Stimulated activated CD8-positive, alpha-beta memory T cell treated with anti-CD3 and anti-CD28 coated beads, Interleukin-7, amount 100 ng/mL, for 1 hour (primary cell): ENCODE data around the gene ITGB7.

Experiments used
- DNase-seq, 2 donors: peaks; one replicate each; pipeline ENCODE4 v3.0.0-alpha.2; 2020; ENCODE audit warnings: low read depth in 2 of 2

ITGB7 gene

DNA sequence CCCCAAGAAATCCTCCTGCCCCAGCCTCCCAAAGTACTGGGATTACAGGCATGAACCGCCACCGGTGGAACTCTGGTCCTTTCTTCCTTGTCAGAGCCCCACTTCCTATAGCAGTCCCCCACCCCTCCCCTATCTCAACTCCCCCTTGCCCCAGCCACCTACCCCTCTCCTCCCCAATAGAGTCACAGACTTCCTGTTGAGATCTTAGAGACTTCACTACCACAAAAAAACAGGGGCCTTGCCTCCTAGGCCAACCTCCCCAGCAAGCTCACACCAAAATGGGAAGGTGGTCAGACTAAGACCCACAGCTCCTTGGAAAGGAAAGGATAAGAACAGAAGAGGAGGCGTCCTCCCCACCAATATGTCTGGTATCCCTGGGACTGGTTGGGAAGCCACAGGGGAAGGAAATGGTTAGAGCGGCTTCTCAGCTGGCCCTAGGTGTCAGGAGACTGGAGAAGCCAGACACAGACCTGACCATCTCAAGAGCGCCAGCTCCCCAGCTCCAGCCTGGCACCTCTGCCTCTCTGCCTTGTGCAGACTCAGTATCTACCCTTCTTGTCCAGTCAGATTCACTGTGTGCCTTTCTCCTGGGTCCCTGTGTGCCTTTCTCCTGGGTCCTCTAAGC lies 8.5 kb downstream of the ITGB7 start:
- no peak for DNase-seq

DNA sequence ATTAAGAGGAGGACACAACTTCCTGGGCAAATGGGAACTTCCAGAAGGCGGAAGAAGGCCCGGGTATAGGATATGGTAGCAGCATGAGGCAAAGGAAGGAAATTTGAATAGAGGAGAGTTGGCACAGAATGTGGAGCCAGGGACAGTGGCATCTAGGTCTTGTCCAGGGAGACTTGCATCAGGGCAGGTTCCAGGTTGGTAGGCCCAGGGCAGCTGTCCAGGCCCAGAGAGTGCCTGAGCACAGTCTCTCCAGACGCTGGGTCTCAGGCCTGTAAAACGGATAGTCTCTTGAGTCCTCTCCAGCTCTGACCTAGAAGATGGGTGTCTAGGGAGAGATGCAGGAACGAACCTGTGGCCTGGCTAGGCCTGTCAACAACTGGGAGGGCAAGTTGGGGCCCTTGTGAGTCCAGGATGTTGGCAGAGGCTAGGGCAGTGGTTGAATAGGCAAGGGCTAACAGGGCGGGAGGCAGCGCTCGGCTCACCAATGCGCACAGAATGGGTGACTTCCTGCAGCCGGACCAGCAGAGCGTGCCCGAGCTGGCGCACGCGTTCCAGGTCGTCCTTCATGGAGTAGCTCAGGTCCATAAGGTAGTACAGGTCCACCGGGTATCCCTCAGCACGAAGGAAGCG lies 9.9 kb downstream of the ITGB7 start:
- no peak for DNase-seq

DNA sequence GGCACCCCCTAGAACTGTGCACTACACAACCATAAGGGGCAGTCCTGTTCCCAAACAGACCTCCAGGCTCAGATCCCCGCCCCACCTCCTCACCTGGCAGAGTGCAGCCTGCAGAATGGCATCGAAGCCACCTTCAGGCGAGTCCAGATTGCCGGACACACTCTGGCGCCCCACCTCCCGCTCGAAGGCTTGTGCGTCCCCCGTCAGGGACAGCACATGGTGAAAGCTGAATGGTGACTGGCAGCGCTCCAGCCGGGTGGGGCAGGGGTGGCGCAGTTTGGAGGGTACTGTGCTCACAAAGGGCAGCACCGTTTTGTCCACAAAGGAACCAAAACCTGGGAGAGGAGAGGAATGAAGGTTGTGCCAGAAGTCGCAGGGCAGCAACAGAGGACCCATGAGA lies 10.6 kb downstream of the ITGB7 start:
- DNase-seq = no peak

DNA sequence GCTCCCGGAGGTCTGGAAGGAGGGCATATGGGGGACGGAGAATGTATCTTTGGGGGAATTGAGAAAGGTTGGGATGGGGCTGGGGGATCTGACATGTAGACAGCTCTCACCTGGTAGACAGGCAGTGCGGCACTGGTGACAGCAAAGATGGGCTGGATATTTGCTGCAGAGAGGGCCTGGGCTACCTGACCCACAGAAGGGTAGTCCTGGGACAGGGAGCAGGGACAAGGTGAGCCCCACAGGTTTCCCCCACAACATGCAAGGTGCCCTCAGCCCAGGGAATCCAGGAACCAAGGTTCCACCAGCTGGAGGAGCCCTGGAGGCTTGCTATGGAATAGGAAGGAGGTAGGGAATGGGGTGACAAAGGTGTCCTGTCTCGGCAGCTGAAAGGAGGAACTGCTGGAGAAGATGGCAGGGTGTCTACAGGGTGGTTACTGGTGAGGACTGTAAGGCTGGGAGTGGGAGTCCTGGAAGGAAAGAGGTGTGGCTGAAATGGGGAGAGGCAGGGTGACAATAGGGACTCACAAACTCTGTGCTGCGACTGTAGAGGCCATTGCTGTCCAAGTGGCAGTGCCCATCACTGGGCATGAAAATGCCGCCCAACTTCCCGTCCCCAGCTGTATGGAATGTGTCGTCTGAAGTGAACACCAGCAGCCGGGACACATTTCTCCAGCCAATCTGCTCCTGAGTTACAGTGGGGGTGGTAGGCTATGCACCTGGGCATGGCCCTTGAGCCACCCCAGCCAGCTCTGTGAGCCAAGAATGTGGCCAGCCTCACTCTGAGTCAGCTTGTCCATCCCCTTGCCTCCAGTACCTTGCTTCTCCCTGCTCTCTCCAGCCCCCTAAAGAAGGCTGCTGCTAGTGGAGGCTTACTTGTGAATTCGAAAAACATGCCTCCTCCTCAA lies 11.3 kb downstream of the ITGB7 start:
- no peak for DNase-seq

DNA sequence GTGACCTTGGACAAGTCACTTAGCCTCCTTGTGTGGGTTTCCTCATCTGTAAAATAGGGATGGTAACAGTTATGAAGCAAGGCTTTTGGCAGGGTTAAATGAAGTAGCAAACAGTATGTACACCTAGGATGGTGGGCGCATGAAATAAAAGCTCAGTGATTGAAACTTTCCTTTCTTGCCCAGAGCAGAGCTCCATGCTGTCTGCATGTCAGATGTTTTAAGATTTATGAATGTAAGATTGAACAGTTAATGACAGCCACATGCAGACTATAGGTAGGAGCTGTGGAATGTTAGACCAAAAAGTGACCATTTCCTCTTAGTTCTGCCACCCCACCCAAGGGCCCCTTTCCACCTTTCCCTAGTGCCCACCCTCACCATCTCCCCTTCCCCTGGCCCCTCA lies 12.1 kb downstream of the ITGB7 start:
- no peak for DNase-seq

DNA sequence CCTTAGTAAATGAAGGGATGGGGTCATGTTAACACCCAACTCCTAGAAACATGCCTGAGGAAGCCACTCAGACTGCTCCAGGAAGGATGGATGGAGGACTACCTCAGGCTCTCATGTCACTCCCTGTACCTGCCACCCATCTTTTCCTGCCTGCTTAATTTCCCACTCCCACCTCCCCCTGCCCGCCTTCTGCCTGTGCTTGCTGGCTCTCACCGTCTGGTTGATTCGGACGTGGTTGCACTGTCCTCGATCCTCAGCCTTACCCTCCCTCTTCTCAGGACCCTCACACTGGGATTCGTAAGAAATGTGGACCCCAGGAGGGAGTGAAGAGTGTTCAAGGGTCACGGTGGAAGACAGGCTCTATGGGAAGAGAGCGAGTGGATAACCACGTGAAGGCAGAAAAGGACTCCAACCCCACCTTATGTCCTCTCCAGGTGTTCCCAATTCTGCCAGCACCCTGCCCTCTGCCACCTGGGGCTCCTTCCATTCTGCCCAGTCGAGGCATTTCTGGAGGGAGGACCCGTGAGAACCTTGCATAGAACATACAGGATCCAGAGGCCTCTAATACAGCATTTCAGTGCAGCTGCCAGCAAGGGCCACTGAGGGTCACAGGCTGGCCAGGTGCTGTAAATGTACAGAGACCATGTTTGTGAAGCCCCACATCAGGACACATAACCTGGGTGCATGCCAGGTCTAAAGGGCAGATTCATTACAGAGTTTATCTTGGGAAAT lies 12.9 kb downstream of the ITGB7 start:
- DNase-seq = no peak

DNA sequence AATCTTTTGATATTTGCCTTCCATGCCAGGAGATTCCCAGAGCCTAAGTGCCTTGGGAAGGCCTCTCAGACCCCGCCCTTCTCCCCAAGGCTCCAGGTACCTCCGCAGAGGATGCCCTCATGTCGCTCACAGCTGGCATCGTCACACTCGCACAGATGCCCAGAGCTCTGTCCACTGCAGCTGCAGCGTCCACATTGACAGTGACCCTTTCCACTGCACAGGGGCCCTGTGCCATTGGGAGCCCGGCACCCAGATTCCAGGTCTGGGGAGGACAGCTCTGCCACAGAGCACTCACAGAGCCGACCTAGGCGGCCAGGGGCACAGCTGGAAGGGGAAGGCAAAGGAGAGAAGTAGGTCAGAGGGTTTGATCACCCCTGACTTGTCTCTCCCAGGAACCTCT lies 14.0 kb downstream of the ITGB7 start:
- DNase-seq = no peak

DNA sequence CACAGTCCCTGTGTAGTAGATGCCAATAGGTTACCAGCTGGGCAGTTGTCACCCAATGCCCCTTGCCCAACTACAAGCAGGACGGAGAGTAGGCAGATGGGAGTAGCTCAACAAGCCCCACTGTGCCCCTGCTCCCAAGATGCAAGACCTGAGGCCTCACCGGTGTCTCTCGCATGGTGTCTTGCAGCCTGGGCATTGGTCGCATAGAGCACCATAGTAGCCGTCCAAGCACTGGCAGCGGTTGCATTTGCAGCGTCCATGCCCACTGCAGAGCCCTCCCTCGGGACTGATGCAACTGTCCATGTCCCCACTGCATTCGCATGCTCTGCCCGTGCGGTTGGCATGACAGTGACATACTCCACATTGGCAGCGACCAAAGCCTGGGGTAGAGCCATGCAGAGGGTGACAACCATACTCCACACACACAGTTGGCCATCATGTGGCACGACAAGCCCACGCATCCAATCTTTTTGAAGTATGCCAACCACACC lies 14.5 kb downstream of the ITGB7 start:
- DNase-seq = no peak

DNA sequence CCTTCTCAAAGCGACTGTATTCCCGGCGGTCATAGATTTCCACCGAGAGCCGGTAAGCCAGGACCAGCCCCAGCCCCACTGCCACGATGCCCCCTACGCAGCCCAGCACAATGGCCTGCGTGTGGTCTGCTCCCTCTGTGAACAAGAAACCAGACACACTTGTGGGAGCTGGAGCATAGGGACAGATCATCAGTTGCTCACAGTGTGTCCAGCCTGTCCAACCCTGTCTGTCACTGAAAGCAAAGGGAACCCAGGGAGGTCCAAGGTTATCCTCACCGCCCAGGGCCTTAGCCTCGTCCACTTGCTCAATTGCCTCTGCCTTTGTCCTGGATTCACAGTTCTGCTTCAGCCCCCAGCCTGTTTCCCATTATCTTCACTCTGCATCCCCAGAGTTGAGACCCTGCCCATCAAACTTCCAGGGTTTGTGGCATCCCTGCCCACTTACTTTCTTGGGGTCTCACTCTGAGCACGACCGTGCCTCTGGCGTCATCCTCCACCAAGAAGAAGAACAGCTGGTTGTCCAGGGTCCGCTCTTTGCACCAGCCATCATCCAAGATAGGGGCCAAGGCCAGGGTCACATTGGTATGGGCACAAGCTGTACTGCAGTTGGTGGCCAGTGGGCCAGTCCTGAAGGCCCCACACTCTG lies 15.0 kb downstream of the ITGB7 start:
- no peak for DNase-seq

DNA sequence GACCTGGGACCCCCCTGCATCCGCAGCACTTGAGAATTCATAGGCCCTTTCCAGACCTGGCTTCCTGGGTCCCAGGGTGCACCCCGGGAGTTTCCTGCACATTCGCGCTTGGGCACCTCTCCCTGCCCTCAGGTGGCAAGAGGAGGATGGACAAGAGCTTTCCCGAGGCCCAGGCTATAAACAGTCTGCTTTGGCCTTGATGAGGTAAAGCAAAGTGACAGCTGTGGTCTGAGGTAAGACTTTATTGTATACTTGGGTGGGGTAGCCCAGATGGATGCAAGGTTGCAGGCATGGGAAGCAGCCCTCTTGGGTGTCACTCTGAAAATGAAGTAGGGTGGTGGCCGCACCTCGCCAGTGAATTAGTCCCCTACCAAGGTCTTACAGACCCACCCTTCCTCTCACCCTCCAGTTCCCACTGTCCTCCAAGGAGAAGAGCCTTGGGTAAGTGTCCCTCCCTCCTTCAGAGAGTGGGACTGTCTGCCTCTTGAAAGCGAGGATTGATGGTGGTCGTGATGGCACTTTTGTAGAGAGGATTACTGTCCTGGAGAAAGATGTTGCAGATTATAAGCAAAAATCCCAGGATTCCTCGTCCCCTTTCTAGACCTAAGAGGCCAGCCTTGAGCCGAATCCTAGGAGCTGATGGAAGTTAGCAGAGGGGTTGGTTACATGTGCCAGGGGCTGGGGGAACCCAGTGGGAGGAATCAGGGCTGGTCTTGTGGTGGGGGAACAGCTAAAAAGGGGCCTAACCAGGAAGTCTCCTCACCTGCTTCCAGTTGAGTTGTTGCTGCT lies 15.8 kb downstream of the ITGB7 start:
- DNase-seq = no peak

DNA sequence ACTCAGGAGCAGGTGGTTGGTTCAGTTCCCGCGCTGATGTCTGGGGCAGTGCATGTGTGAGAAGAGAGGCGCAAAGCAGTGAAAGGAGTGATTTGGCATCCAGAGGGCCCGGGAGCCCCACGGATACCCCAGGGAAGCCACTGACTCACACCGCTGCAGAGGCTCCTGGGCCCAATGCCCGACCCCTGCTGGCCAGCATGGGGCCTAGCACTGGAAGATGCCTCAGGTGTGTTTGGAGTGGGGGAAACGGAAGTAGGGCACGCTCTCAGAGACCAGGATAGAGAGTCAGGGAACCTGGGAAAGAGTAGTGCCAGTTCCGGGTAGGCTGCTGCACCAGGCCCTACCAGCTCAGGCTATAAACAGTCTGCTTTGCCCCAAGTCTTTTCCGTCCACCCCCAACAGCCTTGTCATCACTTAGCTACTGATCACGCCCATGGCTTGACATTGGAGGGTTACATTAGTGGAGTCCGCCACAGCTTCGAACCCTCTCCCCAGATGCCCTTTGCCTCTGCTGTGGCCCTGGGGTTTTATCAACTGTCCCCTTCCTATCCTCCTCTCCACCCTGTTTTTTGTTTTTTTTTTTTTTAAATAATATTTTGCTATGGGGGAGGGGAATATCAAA lies 16.8 kb downstream of the ITGB7 start:
- peak in 1 of 2 donors; percentile 31 for DNase-seq

DNA sequence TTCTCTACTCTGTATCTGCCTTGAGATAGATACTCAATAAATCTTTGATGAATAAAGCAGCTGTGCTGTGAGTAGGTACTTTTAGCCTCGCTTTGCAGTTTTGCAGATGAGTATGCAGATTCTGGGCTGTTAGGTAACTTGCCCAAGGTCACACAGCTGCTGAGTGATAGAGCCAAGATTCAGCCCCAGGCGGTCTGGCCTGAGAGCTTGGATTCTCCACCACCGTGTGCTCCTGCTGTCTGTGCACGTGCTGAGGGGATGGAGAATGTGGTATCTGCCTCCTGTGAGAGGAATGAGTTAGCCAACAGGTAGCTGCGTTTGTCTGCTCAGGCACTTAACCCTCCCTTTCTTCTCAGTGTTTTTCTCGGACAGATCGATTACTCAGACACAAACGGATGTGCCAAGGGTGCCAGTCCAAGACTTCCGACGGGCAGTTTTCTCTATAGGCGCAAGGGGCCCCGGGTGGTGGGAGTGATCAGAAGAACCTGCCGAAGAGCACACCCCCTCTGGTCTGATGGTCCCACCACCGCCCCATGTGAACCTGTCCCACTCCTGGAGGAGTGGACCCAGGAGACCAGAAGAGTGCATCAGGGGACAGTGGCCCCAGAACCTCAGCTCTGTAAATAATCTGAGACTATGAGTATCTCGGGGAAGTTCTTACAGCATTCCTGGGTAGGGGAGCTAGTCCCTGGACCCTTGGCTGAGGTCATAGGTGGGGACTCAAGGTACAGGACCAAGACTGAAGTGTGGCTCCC lies 19.7 kb downstream of the ITGB7 start:
- DNase-seq = no peak

DNA sequence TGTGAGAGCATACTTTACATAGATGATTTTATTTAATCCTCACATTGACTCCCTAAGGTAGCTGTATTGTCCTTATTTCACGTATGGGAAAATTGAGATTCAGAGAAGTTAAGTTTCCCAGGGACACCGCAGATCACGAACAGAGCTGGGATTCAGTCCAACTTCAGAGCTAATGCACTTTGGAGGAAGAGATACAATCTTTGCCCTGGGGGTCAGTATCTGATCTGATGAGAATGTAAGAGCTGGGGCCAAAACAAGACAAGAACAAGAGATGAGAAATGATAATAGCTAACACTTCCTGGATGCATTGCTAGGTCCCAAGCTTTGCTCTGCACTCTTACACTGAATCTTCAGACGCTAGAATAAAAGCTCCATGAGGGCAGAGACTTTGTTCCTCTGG lies 20.3 kb downstream of the ITGB7 start:
- DNase-seq = no peak

DNA sequence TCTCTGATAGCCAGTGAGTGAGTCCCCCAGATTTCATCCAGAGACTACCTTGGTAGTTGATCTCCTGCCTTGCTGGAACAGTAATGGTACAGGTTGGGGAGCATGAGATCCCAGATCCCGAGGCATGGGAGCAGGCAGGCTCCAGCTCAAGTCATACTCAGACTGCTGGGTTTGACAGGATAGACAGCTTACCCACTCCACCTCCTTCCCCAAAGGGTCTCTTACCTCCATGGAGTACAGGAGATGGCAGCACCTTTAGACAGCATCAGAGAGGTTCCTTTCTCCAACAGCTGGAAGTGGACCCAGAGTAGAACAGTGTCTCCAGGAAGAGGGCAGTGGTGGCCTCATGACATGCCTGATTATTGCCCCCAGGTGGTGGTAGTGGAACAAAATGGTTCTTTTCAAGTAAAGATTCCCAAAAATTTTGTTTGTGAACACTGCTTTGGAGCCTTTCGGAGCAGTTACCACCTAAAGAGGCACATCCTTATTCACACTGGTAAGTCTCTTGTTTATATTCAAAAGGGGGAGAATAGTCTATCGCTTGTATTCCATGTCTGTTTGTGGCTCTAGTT lies 21.4 kb downstream of the ITGB7 start:
- no peak for DNase-seq

DNA sequence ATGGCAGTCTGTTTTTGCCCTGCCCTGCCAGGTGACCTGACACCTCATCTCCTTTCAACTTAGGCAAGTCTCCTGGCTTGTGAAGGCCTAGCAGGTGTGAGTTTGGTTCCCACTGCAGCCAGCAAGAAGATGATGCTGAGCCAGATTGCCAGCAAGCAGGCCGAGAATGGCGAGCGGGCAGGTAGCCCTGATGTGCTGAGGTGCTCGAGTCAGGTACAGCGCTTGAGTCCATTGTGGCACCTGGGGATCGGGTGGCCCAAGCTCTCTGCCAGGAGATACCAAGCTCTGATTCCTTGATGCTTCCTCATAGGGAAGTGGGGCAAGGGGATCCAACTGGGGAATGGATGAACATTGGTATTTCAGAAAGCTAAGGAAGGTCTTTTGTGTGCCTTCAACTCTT lies 22.2 kb downstream of the ITGB7 start:
- no peak for DNase-seq

DNA sequence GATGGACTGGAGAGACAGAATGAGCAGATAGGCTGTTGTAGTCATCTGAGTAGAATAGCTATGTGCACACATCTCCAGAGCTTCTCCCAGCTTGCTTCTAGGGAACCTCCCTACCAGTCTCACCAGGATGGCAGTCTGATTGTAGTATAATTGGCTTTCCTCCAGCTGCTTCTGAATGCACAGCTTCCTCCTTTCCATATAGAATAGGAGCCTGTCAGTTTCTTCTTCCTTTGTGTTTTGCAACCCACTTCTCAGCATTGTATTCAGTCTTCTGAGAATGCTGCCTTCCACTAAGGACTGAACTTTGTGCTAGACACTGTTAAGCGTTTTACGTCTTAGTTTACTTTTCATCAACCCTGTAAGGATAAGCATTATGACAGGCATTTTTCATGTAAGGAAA lies 24.1 kb downstream of the ITGB7 start:
- DNase-seq = no peak

DNA sequence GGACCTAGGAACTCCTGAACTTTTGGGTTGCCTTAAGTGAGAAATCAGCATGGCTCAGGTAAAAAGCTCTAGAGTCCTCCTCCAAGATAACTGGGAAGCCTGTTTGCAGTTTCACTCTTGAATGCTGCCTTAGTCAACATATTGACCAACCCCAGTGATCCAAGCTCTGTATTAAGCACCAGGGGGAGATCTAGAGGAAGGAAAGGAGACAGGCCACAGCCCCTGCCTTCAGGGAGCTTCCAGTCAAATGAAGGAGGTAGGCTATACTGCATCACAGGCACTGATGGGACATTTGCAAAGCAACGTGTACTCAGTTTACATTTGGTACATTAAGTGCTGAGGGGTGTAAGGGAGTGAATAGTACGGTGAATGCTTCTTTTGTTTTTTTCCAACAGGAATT lies 25.1 kb downstream of the ITGB7 start:
- DNase-seq = no peak

DNA sequence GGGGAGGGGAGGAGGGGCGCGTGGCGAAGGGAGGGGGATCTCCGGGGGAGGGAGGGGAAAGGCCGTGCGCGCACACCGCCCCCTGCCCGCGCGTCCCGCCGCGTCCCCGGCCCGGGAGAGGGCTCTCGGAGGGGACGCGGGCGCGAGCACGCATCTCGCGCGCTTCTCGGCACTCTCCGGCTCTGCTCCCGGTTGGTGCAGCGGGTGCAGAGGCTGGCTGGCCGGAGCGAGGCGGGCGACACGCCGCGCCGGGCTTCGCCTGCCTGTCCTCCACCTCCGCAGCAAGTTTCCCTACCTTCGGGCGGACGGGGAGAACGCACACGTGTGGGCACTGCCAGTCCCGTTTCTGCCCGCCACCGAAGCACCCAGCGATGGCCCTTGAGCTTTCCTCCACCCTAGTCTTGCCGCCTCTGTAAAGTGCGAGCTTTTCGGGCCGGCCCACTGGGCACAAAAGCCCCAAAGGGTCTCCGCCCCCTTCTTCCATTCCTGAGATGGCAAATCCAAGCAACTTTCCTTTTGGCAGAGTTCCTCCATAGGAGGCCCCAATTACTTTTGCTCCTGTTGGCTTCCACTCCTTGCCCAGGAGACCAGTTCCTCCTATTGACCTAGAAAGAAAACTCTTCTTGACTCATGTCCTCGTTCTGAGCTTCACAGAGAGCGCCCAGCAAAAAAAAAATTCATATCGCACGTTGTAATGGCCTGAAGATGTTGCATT lies 26.0 kb downstream of the ITGB7 start:
- peak; percentile 48 to 50 for DNase-seq
